ENCODE data around the gene COX20. TPM values are rescaled to one million over a fixed set of nuclear protein-coding genes. Genes with fewer than 3 reads are reported as not detected.

Gene COX20
- total and polyA plus RNA-seq, 2 donors from 2014 or later = 45.4 to 171 TPM

GRCh38 chr1:244865028-244865371, 29.5 kb downstream of the COX20 start:
- Histone ChIP-seq H3K27me3 (ENCODE audit: control insufficient read depth, insufficient read depth, low read length) (no peaks in the 10 kb centered on the region), H3K4me3 (ENCODE audit: low read length in 3 of 3) (peak overlapping the region; percentile 72 to 96 (median 89)), H3K4me1 (ENCODE audit: control insufficient read depth in 2 of 3, insufficient read depth in 2 of 3, low read depth in 1 of 3, low read length in 3 of 3) (peaks cover 9 to 16% (median 15%) of the 10 kb centered on the region in 3 donors), H3K36me3 (ENCODE audit: control insufficient read depth in 2 of 3, insufficient read depth in 3 of 3, low read length in 3 of 3) (peaks cover 2 to 9% (median 8%) of the 10 kb centered on the region in 3 donors), H3K27ac (ENCODE audit: low read depth in 2 of 2, low read length in 2 of 2) (peak overlapping the region; percentile 99 to 100), H3K9me3 (ENCODE audit: control insufficient read depth in 2 of 3, insufficient read depth in 1 of 3, low read length in 3 of 3) (no peaks in the 10 kb centered on the region), H3K9ac (ENCODE audit: low read length in 3 of 3) (peak overlapping the region; percentile 92 to 96 (median 95))
- no peak for TF ChIP-seq CTCF (IDR thresholded peaks at IDR 0.05; ENCODE audit: borderline replicate concordance, extremely low read depth, insufficient read depth)
- intact Hi-C loops (cut with DNase I) = no loop called here
- FAIRE-seq (no peak), DNase-seq (peak in 2 of 5 donors; percentile 63 to 67)

GRCh38 chr1:244865820-244866219, 30.4 kb downstream of the COX20 start:
- Histone ChIP-seq H3K4me3 (ENCODE audit: low read length in 3 of 3) (no peak overlapping the region), H3K4me1 (ENCODE audit: control insufficient read depth in 2 of 3, insufficient read depth in 2 of 3, low read depth in 1 of 3, low read length in 3 of 3) (peaks cover 7 to 9% (median 7%) of the 10 kb centered on the region in 3 donors), H3K27ac (ENCODE audit: low read depth in 2 of 2, low read length in 2 of 2) (peak overlapping the region in 1 of 2 donors; percentile 100), H3K9ac (ENCODE audit: low read length in 3 of 3) (peak overlapping the region in 1 of 3 donors; percentile 16), H3K27me3 (ENCODE audit: control insufficient read depth, insufficient read depth, low read length) (no peaks in the 10 kb centered on the region), H3K36me3 (ENCODE audit: control insufficient read depth in 2 of 3, insufficient read depth in 3 of 3, low read length in 3 of 3) (peaks cover 0 to 6% (median under 1%) of the 10 kb centered on the region in 3 donors), H3K9me3 (ENCODE audit: control insufficient read depth in 2 of 3, insufficient read depth in 1 of 3, low read length in 3 of 3) (no peaks in the 10 kb centered on the region)
- TF ChIP-seq CTCF (IDR thresholded peaks at IDR 0.05; ENCODE audit: borderline replicate concordance, extremely low read depth, insufficient read depth) = no peak
- no peak for FAIRE-seq
- intact Hi-C loops (cut with DNase I) = no loop called here
- DNase-seq = no peak

- Histone ChIP-seq H3K9ac (ENCODE audit: low read length in 3 of 3) (no peak overlapping the region), H3K4me3 (ENCODE audit: low read length in 3 of 3) (no peak overlapping the region), H3K36me3 (ENCODE audit: control insufficient read depth in 2 of 3, insufficient read depth in 3 of 3, low read length in 3 of 3) (peaks cover 0 to 6% (median 0%) of the 10 kb centered on the region in 3 donors), H3K9me3 (ENCODE audit: control insufficient read depth in 2 of 3, insufficient read depth in 1 of 3, low read length in 3 of 3) (no peaks in the 10 kb centered on the region), H3K4me1 (ENCODE audit: control insufficient read depth in 2 of 3, insufficient read depth in 2 of 3, low read depth in 1 of 3, low read length in 3 of 3) (peaks cover 2 to 7% (median 4%) of the 10 kb centered on the region in 3 donors), H3K27ac (ENCODE audit: low read depth in 2 of 2, low read length in 2 of 2) (no peak overlapping the region), H3K27me3 (ENCODE audit: control insufficient read depth, insufficient read depth, low read length) (no peaks in the 10 kb centered on the region)
- DNase-seq (no peak), FAIRE-seq (no peak)
- no peak for TF ChIP-seq CTCF (IDR thresholded peaks at IDR 0.05; ENCODE audit: borderline replicate concordance, extremely low read depth, insufficient read depth)
- intact Hi-C loops (cut with DNase I) = no loop called here
These were observed 30.9 kb downstream of the COX20 start for GRCh38 chr1:244866355-244866754.

Measured in kidney (tissue), 14 donors.